GM23248 (cell line): ENCODE results near the gene DLG1.

Source experiments
- EZH2 ChIP-seq: fragments of 200-600 bp; sonication (generic); IDR thresholded peaks from 2 replicates; pipeline ENCODE4 v1.6.1; 2018; ENCODE audit warnings: antibody characterized with exemption, mild to moderate bottlenecking; ENCODE audit not compliant: insufficient read depth, poor library complexity, severe bottlenecking
- EZH2phosphoT487 ChIP-seq: fragments of 200-600 bp; sonication (generic); IDR thresholded peaks from 2 replicates; pipeline ENCODE4 v1.6.1; 2018; ENCODE audit warnings: antibody characterized with exemption, moderate library complexity, mild to moderate bottlenecking, low read depth; ENCODE audit not compliant: insufficient read depth

GRCh38 chr3:197216169-197216860, 82.1 kb downstream of the DLG1 start:
- TF ChIP-seq EZH2phosphoT487 (no peak), EZH2 (no peak)
